AML-193 (cell line): Measurements from ENCODE around the gene KIAA0408.
"Not testable (repeated sequence)": the region's sequence is repeated elsewhere in the genome, so short reads cannot be mapped to it uniquely, and the experiment has no call there.

ENCODE experiments used
- DNase-seq, 2 experiments: peaks; one replicate each; lab custom pipeline; 2025; lab: John Stamatoyannopoulos, UW

Gene KIAA0408

DNA sequence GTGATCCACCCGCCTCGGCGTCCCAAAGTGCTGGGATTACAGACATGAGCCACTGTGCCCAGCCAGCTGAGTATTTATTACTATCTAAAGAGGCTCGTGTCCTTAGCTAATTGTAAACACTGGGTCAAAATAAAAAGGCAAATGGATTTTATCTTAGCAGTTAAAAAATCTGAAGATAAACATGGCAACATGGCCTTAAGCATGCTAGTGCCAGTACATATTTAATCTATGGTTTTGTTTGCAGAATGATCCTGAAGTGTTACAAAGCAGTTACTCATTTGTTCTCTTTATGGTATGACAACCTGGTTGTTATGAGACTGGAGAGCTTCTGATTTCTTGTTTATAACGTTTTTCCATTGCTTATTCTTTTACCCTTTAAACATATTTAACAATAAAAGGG lies 3.9 kb upstream of the KIAA0408 start:
- DNase-seq = no peak

DNA sequence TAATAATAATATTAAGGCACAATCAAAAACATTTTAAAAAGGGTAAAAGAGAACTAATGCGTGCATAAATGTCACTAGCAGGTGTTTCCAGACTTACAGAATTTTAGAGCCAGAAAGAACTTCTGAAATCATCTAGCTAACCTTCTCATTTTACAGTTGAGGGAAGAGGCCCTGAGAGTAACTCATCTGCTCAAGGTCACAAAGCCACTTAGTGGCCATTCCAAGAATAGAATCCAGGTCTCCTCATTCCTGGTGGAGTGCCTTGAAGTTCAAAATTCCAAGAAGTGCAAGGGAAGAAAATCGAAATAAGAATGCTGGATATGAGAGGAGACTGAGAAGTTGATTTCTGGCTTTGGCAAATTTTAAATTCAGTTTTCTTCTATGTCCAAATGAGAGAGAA lies 3.2 kb upstream of the KIAA0408 start:
- DNase-seq = no peak

DNA sequence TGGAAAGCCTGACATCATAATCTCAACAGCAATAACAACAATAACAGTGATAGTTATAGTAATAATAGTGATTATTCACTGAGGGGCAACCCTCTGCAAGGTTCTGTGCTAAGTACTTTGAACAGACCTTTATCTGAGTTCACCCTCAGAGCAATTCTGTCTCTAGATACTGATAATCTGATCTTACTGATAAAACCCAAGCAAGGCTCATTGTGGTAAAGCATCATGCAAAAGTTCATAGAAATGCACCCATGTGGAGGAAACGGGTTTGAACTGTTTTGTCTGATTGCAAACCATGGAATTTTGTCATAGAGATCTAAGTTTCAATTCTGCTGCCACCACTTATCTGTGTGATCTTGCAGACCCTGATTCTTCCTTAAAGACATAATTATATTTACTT lies 1.3 kb upstream of the KIAA0408 start:
- no peak for DNase-seq

DNA sequence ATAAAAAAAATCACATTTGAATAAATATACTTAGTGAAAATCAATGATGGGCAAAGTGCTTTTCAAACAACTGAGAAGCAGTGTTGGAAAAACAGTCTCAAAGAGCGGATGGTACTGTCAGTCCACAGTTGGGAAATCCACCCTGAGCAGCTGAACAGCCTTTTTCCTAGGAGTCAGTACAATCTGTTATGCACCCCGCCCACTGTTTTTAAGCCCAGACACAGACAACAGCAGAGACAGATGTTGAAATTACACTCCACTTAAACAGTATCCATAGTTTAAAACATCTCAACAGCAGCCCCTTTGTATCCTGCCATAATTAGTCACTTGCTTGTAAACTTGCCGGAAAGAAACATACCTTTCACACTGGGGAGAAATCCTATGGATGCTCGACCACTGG lies 372 bp downstream of the KIAA0408 start:
- no peak for DNase-seq

DNA sequence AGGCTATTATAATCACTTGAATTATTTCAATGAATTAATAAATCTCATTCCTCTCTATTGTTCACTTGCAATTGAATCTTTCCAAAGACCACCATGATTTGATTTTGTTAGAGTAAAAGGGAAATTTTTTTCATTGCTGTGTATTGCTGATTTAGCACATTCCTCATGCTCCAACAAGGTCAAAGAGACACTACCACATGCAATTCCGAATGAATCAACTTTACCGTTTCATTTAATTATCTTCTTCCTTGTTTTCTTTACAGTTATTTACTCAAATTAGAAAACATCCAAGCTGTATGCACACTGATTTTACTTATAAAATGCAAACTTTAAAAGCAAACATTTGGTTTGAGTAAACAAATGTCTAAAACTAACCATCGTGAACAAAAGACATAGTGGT lies 967 bp downstream of the KIAA0408 start:
- no peak for DNase-seq

DNA sequence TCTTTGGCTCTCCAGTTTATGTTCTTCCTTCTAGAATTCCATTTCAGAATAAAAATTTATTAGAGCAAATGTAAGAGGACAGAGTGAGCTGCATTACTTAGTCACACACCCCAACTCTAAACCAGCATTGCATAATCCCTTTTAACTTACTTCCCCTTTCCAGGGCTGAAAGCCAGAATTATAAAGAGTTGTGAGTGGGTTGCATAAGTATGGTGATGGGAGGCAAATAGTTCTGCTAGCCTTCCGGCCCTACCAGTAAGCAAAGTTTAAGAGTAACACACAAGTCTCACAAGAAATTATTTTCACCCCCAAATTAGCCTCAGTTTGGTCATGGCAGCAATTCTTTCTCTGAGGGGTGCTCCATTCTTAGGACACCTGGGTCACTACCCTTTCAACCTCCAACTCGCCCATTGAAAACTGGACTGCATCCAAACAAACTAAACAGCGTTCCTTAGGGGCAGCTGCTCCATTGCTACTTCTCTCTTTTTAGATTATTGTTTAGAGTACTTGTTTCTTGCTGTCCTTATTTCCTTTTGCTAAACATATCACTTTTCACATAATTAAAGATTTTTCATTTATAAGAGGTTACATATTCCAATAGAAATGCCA lies 1.6 kb downstream of the KIAA0408 start:
- DNase-seq = peak; percentile 99

DNA sequence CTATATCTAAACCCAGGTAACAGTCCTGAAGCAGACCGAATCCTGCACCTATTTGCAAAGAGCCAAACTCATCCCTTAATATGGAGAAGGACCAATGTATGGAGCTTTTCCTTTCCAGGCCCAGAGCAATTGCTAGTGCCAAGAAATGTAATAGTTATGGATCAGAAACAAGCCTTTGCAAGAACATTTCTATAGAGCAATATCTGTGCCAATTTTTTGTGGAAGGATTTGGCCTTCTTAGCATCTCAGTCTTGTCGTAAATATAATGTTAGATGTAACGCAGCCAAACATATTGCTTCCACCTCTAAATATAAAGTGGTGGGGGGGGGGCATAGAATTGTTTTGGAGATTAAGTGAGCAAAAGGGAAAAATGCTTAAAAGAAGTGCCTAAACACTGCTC lies 2.7 kb downstream of the KIAA0408 start:
- no peak for DNase-seq

DNA sequence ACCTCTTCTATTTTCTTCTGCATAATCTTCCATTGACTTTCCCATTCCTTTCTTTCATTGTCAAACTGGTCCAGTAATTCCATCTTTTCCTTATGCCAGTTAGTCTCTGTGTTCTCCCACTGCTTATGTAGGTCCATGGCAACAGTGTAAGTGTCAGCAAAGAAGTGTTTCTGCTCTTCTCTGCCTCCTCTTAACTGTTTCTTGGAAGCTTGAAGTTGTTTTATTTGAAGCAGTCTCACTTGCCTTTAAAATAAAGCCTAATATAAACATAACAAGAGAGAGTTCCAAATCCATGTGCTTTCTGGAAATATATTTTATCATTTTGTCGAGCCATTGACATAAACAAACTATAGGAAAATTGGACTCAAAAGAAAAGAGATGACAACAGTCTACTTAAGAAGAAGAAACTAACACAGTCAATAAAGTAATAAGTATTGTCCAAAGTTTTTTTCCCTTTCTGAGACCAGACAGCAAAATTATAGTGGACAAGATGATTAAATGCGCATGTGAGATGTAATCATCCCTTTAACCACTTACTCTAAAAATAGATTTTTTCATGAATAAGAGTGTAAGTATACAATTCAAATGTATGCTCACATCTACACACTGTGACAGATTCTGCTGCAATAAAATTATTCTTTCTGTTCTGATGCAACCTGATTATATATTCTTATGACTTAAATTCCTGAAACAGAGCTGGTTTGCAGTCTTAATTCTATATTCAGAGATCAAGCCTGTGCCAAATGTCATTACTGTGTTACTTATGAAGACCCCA lies 5.2 kb downstream of the KIAA0408 start:
- no peak for DNase-seq

DNA sequence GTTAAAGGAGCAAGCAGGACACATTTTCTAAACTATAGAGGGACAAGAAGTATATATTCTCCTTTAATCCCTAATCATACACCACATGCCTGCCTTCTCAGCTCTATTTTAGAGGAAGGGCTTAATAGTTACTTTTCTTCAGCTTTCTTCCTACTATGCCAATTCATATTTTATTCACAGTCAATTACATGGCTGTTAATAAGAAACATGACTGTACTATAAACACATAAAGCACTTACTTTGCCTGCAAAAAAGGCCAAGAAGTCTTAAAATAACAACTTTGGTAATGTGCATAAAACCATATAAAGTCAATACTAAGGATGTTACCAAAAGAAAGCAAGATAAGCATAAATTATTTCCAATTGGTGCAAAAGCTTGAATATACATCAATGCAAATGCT lies 6.4 kb downstream of the KIAA0408 start:
- no peak for DNase-seq

DNA sequence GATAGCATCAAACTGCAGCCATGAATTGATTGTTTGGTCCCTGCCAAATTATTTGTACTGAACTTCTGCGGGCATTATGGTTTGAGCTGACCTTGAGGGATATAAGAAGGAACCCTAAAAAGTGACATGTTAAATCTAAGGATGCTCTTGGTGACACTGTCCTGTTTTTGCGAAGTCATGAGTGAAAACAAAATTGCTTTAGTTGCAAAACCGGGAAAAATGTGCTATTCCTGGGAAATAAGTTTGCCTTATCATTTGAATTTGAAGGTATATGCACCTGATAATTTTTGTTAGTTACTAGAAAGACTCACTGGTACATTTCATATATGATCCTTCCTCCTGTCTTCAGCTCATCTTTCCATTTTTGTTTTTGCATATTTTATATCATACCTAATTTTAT lies 7.8 kb downstream of the KIAA0408 start:
- no peak for DNase-seq

DNA sequence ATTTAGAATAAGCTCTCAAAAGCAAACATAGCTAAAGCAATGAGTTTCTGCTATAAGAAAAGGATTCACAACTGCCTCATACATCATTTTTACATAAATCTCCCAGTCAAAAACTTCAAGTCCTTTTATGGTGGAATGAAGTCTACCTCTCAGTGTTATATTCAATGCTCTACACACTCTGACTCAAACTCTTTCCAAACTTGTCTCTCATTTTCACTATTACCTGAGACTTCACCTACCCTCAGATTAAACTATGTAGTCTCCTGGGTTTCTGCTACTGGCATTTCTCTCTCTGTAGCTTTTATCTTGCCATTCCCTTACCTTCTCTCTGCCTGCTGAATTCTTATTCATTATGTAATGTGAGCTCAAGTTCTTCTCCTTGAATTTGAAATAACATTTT lies 11.4 kb downstream of the KIAA0408 start:
- DNase-seq = no peak

DNA sequence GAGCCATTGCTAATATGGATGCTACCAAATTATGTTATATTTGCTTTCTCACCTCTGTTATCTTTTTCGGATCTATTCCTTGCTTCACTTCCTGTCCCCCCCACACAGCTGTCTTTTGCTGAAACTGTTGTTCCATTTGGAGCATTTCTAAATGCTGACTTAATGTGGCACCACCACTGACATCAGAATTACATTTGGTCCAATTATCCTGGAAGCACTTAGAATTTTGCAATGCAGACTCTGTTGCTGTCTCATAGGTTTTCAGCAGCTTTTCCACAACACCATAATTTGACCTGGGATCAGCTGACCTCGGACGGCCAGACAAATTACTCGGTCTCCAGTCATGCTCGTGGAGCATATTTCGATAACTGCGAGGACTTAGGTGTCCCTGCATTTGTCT lies 12.8 kb downstream of the KIAA0408 start:
- no peak for DNase-seq

DNA sequence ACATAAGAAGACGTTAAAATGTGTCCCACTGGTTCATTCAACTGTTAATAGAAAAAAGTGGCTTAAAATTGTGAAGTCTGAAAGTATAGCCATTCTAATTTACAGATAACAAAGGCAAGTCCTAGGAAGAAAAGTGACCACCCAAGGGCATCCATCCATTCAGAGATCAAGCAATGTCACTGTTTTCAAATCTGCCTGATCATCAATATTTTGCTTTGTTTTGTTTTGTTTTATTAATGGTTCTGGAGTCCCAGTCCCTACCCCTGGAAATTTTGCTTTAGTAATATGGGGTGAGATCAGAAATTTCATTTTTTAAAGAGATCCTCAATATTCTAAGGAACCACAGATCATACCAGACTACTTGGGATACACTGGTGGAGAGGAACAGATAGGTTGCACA lies 17.3 kb downstream of the KIAA0408 start:
- DNase-seq = no peak

DNA sequence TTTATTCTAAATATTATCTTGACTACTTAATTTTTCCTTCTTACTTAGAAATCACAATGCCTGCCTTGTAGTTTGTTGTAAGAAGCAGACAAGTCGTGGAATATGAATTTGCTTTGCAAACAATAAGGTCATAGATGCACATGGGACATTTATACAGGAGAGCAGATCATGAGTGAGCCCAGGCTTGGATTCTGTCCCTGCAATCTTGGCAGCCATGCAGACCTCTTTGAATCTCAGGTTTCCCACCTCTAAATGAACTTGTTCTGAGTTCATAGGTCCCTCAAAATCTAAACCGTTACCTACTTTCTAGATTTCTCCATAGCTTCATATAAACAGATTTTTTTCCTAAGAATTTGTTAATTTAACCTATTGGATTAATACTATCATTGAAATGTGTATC lies 19.5 kb downstream of the KIAA0408 start:
- no peak for DNase-seq

DNA sequence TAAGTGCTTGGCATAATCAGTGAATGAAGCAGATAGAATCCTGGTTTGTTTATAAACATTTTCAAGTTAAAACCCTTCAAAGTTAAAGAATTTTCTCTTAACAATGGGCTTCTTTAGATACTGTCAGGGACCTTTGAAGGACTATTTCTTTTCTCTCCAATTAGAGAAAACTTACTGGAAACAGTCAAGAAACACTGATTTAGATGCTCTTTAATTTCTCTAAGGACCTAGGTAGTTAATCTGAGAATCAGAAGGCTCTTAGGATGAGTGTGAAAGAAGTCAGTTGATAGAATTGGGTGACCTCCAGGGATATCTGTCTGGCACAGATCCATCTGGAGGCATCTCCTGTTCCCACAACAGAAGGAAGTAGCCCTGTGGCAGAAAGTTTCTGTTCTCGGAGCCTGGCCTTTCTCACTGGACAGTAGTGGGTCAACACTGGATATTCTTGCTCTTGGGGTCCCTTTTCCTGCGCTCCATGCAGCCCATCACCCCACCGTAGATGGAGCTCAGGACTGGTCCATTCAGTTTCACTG lies 22.5 kb downstream of the KIAA0408 start:
- no peak for DNase-seq

DNA sequence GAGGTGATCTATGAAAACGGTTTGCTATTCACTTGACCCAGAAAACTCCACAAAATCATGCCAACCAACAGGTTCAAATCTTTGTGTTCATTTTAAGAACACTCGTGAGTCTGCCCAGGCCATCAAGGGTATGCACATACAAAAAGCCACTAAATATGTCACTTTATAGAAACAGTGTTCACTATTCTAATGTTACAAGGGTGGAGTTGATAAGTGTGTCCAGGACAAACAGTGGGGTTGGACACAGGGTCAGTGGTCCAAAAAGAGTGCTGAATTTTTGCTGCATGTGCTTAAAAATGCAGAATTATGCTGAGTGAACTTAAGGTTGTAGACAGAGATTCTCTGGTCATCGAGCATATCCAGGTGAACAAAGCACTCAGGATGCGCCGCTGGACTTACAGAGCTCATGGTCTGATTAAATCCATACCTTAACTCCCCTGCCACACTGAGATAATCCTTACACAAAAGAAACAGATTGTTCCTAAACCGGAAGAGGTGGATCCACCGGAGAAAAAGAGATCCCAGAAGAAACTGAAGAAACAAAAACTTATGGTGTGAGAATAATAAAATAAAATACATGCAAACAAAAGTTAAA lies 23.5 kb downstream of the KIAA0408 start:
- DNase-seq = no peak

DNA sequence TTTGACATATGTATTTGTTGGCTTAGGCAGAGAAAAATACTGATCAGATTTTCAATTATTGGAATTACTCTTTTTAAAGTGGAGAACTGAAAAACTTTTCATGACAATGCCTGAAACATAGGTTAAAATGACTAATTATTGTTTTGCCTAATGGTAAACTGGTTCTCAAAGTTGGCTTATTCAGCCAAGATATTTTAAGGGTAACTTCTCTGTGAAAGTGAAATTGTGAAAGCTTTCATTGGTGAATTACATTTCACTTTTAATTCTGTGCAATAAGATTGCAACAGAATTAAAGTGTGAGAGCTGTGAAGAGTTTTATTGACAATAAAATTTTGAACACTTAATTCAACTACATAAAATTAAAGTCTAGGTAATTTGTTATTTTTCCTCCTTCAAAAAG lies 24.5 kb downstream of the KIAA0408 start:
- DNase-seq = no peak

DNA sequence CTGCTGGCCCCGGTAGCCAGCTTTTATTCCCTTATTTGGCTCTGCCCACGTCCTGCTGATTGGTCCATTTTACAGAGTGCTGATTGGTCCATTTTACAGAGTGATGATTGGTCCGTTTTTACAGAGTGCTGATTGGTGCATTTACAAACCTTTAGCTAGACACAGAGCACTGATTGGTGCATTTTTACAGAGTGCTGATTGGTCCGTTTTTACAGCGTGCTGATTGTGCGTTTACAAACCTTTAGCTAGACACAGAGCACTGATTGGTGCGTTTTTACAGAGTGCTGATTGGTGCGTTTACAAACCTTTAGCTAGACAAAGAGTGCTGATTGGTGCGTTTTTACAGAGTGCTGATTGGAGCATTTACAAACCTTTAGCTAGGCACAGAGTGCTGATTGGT lies 30.6 kb downstream of the KIAA0408 start:
- DNase-seq = not testable (repeated sequence)

DNA sequence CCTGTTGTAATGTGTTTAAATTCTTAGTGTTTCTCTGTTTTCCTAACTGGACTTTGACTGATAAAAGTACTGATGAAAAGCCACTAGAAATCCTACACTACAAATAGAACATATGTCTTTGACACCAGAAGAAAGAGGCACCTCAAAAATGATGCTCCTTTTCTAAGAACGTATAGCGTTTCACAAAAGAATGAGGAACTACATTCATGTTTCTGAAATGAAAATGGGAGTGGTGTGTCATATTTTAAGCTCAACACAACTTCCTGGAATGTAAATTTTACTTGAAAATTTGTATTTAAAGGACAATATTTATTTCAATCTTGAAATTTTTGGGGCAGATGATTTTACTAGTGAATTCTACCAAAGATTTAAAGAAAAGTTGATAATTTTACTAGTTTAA lies 35.3 kb downstream of the KIAA0408 start:
- peak; percentile 20 to 34 for DNase-seq

DNA sequence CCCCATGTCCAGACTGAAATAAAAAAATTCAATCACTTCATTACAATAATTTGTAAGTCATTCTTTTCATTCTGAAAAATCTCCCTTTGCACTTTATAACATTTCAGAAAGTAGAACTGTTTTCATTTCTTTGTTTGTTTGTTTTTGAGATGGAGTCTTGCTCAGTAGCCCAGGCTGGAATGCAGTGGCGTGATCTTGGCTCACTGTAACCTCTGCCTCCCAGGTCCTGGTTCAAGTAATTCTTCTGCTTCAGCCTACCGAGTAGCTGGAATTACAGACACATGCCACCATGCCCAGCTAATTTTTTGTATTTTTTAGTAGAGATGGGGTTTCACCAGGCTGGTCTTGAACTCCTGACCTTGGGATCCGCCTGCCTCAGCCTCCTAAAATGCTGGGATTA lies 38.0 kb downstream of the KIAA0408 start:
- DNase-seq = not testable (repeated sequence)

DNA sequence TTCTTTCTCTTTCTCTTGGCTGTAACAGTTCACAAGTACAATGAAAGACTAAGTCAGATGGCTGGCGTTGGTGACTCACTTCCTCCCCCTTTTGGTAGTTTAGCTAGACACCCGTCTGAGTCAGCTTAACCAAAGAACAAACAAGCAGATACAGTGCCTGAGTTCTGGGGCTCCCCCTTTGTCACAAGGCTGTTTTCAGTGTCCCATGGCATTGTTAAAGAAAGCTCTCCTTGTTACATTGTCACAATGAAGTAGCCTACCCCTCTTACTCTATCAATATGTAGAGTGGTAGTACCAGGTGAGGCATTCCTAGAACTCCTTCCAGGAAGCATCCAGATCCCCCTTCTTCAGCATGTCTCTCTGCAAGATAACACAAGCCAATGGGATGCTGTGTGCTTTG lies 38.6 kb downstream of the KIAA0408 start:
- DNase-seq = peak; percentile 94 to 98

DNA sequence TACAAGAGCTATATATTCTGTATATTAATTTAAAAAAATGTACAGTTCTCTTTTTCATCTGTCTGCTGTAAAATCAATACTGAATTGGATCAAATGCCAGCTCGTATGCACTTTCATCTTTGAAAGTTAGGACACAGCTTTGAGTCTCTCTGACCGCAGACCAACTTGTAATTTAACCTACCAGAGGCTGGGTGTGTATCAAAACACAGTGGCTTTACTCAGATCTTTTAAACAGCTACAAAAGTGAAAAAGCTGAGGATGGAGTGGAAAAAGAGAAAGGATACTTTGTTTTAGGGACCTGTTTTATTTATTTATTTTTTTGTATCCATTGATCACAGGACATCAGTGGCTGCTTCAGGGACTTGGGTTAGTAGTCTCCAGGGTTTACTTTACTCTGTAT lies 44.1 kb downstream of the KIAA0408 start:
- no peak for DNase-seq

DNA sequence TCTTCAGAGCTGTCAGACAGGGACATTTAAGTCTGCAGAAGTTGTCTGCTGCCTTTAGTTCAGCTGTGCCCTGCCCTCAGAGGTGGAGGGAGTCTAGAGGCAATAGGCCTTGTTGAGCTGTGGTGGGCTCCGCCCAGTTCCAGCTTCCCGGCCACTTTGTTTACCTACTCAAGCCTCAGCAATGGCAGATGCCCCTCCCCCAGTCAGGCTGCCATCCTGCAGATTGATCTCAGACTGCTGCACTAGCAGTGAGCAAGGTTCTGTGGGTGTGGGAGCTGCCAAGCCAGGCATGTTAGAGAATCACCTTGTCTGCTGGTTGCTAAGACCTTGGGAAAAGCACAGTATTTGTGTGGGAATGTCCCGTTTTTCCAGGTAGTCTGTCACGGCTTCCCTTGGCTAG lies 46.1 kb downstream of the KIAA0408 start:
- DNase-seq = not testable (repeated sequence)
